Liver (tissue), 9 donors: ENCODE measurements around the gene PFKL. TPM values are rescaled to one million over a fixed set of nuclear protein-coding genes. Genes with fewer than 3 reads are reported as not detected.

Source experiments
- DNase-seq: peaks from one replicate; pipeline ENCODE4 v3.0.0-alpha.2; 2017; ENCODE audit warnings: low spot score
- H3K27ac ChIP-seq, 2 donors: one replicate each; pipeline ENCODE4 v1.7.0; 2013; ENCODE audit warnings: inconsistent platforms in 2 of 2, low read length in 2 of 2, control low read depth in 1 of 2, low read depth in 1 of 2, mild to moderate bottlenecking in 1 of 2
- H3K27me3 ChIP-seq, 4 donors: one replicate each; pipeline versions ENCODE4 v1.6.1 to v1.7.0; 2013; ENCODE audit warnings: low read length in 3 of 4, inconsistent platforms in 1 of 4, mild to moderate bottlenecking in 1 of 4, moderate library complexity in 1 of 4; ENCODE audit not compliant: control insufficient read depth in 4 of 4, insufficient read depth in 4 of 4
- H3K36me3 ChIP-seq, 4 donors: one replicate each; pipeline versions ENCODE4 v1.6.1 to v1.7.0; 2013; ENCODE audit warnings: low read length in 3 of 4, mild to moderate bottlenecking in 3 of 4, low read depth in 1 of 4, moderate library complexity in 1 of 4; ENCODE audit not compliant: control insufficient read depth in 4 of 4, insufficient read depth in 3 of 4
- H3K4me1 ChIP-seq, 4 donors: one replicate each; pipeline versions ENCODE4 v1.6.1 to v1.7.0; 2013; ENCODE audit warnings: low read length in 3 of 4, mild to moderate bottlenecking in 3 of 4, moderate library complexity in 1 of 4; ENCODE audit not compliant: control insufficient read depth in 4 of 4, insufficient read depth in 4 of 4
- H3K4me3 ChIP-seq, 3 donors: one replicate each; pipeline versions ENCODE4 v1.6.1 to v1.7.0; 2013; ENCODE audit warnings: low read length in 3 of 3, control low read depth in 1 of 3, low read depth in 1 of 3, mild to moderate bottlenecking in 1 of 3
- H3K9ac ChIP-seq, 2 donors: one replicate each; pipeline ENCODE4 v1.7.0; 2013; ENCODE audit warnings: low read length in 2 of 2, mild to moderate bottlenecking in 2 of 2, moderate library complexity in 2 of 2, control low read depth in 1 of 2, low read depth in 1 of 2
- H3K9me3 ChIP-seq, 4 donors: one replicate each; pipeline versions ENCODE4 v1.6.1 to v1.7.0; 2013; ENCODE audit warnings: low read length in 3 of 4; ENCODE audit not compliant: control insufficient read depth in 4 of 4
- EGR1 ChIP-seq, 2 donors: IDR thresholded peaks; 2 replicates each; pipeline ENCODE4 v1.6.1; 2016 to 2018; ENCODE audit warnings: antibody characterized with exemption in 2 of 2, low read depth in 2 of 2
- FOXA2 ChIP-seq: IDR thresholded peaks from 2 replicates; pipeline ENCODE4 v1.6.1; 2016; ENCODE audit warnings: antibody characterized with exemption
- GABPA ChIP-seq, 2 donors: IDR thresholded peaks in 1 of 2; conservative IDR thresholded peaks in 1 of 2; 2 replicates each; pipeline ENCODE4 v1.6.1; 2016; ENCODE audit warnings: antibody characterized with exemption in 2 of 2, mild to moderate bottlenecking in 1 of 2, moderate library complexity in 1 of 2
- HNF4G ChIP-seq: IDR thresholded peaks from 2 replicates; pipeline ENCODE4 v1.6.1; 2016; ENCODE audit warnings: antibody characterized with exemption
- RXRA ChIP-seq, 2 donors: IDR thresholded peaks; 2 replicates each; pipeline ENCODE4 v1.6.1; 2017 to 2018; ENCODE audit warnings: antibody characterized with exemption in 2 of 2, mild to moderate bottlenecking in 1 of 2
- TAF1 ChIP-seq: conservative IDR thresholded peaks from 2 replicates; pipeline ENCODE4 v1.6.1; 2016; ENCODE audit warnings: antibody characterized with exemption, mild to moderate bottlenecking
- YY1 ChIP-seq: IDR thresholded peaks from 2 replicates; pipeline ENCODE4 v1.6.1; 2016; ENCODE audit warnings: antibody characterized with exemption, mild to moderate bottlenecking
- WGBS: extraction: QIAGEN DNeasy Blood & Tissue Kit; methylation state at CpG from one replicate; pipeline ENCODE4 v1.1.7; 2013; 5-methylcytosine and 5-hydroxymethylcytosine counted together
- polyA plus RNA-seq, 2 donors: library from polyadenylated mRNA; stranded (reverse) in 1 of 2; unstranded in 1 of 2; fragments of 200-250 nt in 1 of 2; fragments of >200 nt in 1 of 2; fragmentation: Nextera tagmentation in 1 of 2; extraction: Ambion mirVana in 1 of 2; gene quantifications; one replicate each; pipeline versions ENCODE4 v1.2.1 to v1.2.3, GENCODE V29; 2013 to 2015
- total RNA-seq, 2 donors: library from RNA; depleted of rRNA; stranded (reverse); fragments of >200 nt; gene quantifications; one replicate each; pipeline ENCODE4 v1.2.3, GENCODE V29; 2014
- TF ChIP-seq, protein P1 (sequence below): IDR thresholded peaks from 2 replicates; pipeline ENCODE4 v1.6.1; 2016; ENCODE audit warnings: antibody characterized with exemption
- TF ChIP-seq, protein P2 (sequence below): IDR thresholded peaks from 2 replicates; pipeline ENCODE4 v1.6.1; 2016; ENCODE audit warnings: antibody characterized with exemption
- TF ChIP-seq, protein P3 (sequence below): fragments of 150-350 bp; IDR thresholded peaks from 2 replicates; pipeline ENCODE4 v1.5.1; 2017; ENCODE audit warnings: improper control_type of control experiment, low read depth, low read length; ENCODE audit not compliant: missing input control
- TF ChIP-seq, protein P4 (sequence below): IDR thresholded peaks from 2 replicates; pipeline ENCODE4 v1.6.1; 2016; ENCODE audit warnings: antibody characterized with exemption
- donor health status: healthy.
- donor health status: healthy.
- donor health status: healthy.
- donor health status: healthy.
- donor health status: healthy.

The PFKL gene
- total and polyA plus RNA-seq, 4 donors = 48.1 to 98.4 (median 81.0) TPM

DNA sequence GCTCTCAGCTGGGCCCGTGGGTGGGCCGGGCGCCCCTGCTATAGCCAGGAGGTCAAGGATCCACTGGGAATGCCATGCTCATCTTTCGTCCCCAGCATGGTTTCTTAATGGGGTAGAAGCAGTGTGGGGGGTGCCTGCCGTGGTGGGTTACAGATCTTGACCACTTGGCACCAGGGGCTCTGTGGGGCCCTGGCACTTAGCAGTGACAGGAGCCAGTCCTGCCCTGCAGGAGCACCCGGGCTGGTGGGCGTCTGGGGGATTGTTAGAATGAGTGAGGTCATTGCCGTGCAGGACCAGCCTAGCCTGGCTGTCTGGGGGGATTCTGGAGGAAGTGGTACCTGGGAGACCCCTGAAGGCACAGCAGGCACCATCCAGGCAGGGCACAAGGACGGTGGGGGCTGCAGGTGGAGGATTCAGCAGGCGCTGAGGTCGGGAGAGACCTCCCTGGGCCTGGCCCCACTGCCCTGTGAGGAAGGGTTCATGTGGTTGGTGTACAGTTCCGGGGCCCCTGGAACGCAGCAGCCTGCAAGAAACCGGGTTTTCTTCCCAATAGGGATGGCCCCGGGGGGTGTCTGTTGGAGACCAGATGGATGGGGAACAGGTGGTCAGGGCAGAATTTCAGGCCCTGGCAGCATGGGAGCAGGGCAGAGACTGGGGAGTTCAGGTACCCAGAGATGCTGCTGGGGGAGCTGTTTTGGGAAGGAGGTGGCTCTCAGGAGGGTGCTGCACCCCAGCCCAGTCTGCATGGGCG lies 9.4 kb upstream of the PFKL start:
- Histone ChIP-seq H3K9me3 (no peaks in the 10 kb centered on the region), H3K36me3 (no peaks in the 10 kb centered on the region), H3K27ac (no peak overlapping the region), H3K9ac (no peak overlapping the region), H3K27me3 (no peaks in the 10 kb centered on the region), H3K4me3 (no peak overlapping the region), H3K4me1 (no peaks in the 10 kb centered on the region)
- WGBS = 89% methylated on average over 16 of the region's 16 CpGs
- DNase-seq = no peak
- TF ChIP-seq HNF4G (no peak), YY1 (no peak), TAF1 (no peak), GABPA (IDR thresholded peaks at IDR 0.05 in 1 of 2, conservative IDR thresholded peaks at IDR 0.05 in 1 of 2) (no peak)
- TF ChIP-seq, protein P1, sequence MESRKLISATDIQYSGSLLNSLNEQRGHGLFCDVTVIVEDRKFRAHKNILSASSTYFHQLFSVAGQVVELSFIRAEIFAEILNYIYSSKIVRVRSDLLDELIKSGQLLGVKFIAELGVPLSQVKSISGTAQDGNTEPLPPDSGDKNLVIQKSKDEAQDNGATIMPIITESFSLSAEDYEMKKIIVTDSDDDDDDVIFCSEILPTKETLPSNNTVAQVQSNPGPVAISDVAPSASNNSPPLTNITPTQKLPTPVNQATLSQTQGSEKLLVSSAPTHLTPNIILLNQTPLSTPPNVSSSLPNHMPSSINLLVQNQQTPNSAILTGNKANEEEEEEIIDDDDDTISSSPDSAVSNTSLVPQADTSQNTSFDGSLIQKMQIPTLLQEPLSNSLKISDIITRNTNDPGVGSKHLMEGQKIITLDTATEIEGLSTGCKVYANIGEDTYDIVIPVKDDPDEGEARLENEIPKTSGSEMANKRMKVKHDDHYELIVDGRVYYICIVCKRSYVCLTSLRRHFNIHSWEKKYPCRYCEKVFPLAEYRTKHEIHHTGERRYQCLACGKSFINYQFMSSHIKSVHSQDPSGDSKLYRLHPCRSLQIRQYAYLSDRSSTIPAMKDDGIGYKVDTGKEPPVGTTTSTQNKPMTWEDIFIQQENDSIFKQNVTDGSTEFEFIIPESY = no peak
- TF ChIP-seq, protein P2, sequence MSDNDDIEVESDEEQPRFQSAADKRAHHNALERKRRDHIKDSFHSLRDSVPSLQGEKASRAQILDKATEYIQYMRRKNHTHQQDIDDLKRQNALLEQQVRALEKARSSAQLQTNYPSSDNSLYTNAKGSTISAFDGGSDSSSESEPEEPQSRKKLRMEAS = no peak
- TF ChIP-seq, protein P3, sequence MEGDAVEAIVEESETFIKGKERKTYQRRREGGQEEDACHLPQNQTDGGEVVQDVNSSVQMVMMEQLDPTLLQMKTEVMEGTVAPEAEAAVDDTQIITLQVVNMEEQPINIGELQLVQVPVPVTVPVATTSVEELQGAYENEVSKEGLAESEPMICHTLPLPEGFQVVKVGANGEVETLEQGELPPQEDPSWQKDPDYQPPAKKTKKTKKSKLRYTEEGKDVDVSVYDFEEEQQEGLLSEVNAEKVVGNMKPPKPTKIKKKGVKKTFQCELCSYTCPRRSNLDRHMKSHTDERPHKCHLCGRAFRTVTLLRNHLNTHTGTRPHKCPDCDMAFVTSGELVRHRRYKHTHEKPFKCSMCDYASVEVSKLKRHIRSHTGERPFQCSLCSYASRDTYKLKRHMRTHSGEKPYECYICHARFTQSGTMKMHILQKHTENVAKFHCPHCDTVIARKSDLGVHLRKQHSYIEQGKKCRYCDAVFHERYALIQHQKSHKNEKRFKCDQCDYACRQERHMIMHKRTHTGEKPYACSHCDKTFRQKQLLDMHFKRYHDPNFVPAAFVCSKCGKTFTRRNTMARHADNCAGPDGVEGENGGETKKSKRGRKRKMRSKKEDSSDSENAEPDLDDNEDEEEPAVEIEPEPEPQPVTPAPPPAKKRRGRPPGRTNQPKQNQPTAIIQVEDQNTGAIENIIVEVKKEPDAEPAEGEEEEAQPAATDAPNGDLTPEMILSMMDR = no peak

DNA sequence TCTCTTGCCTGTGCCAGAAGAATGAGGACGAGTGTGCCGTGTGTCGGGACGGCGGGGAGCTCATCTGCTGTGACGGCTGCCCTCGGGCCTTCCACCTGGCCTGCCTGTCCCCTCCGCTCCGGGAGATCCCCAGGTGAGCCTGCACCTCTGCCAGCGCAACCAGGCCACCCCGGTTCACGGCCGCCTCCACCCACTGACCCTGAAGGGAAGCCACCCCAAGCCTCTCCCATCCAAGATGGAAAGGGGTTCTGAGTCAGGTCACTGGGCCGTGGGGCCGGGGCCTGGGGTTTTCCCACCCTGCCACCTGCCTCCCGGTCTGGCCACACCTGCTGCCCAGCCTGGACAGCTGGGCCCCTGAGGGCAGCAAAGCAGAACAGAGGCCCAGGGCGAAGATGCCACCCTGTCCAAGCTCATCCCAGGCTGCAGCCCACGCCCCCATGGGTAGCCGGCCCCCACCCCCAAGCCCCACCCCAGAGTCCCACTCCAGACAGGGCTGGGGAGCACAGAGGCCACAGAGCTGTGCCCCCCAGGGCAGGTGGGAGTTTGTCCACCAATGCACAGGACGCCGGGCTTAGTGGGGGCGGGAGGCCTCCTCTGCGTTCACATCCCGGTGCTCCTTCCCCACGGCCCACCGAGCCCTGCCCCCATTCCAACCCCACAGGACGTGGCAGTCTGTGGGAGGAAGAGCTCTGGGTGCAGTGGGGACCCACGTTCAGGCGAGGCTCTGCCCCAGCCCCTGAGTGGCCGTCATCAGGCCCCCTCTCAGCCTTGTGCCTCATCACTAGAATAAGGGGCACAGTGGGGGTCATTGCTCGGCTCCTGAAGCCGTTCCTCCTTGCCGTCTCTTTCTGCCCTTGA lies 8.5 kb upstream of the PFKL start:
- H3K27me3 ChIP-seq = no peaks in the 10 kb centered on the region
- 86% methylated on average over 33 of the region's 33 CpGs for WGBS
- DNase-seq = no peak

More for the DNA sequence above, 8.5 kb upstream of the PFKL start:
- no peak overlapping the region for H3K9ac ChIP-seq
- no peaks in the 10 kb centered on the region for H3K9me3 ChIP-seq
- H3K4me3 ChIP-seq = no peak overlapping the region
- H3K27ac ChIP-seq = no peak overlapping the region
- H3K4me1 ChIP-seq = no peaks in the 10 kb centered on the region
- no peak for TF ChIP-seq TAF1
- no peak for TF ChIP-seq FOXA2
- TF ChIP-seq, protein P1 = no peak
- no peak for TF ChIP-seq YY1
- TF ChIP-seq, protein P4, sequence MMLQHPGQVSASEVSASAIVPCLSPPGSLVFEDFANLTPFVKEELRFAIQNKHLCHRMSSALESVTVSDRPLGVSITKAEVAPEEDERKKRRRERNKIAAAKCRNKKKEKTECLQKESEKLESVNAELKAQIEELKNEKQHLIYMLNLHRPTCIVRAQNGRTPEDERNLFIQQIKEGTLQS = no peak
- no peak for TF ChIP-seq HNF4G
- no peak for TF ChIP-seq EGR1 (IDR thresholded peaks at IDR 0.05; ENCODE audit: low read depth in 2 of 2)
- TF ChIP-seq, protein P2 = no peak
- no peak for TF ChIP-seq RXRA (IDR thresholded peaks at IDR 0.05)
- no peak for TF ChIP-seq GABPA (IDR thresholded peaks at IDR 0.05 in 1 of 2, conservative IDR thresholded peaks at IDR 0.05 in 1 of 2)
- no peaks in the 10 kb centered on the region for H3K36me3 ChIP-seq
